SKM-1 treated with dmso at 0.1 percent for 144 hours (cell line): ENCODE results near the gene FCHO2.
"Not testable (repeated sequence)": the region's sequence is repeated elsewhere in the genome, so short reads cannot be mapped to it uniquely, and the experiment has no call there.

Source experiments
- DNase-seq: peaks from one replicate; lab custom pipeline; 2025; ENCODE audit not compliant: unreplicated experiment; lab: John Stamatoyannopoulos, UW

FCHO2 gene

GRCh38 chr5:72956324-72957140 lies 691 bp downstream of the FCHO2 start:
- peak; percentile 46 for DNase-seq

DNA sequence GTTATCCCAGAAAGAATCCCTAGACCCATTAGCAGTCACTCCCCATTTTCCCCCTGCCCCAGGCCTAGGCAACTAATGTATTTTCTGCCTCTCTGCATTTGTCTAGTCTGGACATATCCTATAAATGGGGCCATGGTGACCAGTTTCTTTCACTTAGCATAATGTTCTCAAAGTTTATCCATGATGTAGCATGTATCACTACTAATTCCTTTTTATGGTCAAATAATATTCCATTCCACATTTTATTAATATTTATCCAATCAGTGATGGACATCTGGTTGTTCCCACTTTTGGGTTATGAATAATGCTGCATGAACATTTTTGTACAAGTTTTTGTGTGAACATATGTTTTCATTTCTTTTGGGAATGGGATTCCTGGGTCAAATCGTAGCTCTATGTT lies 1.5 kb downstream of the FCHO2 start:
- DNase-seq = no peak

- DNase-seq = no peak
Measured at GRCh38 chr5:72959257-72959656, 3.4 kb downstream of the FCHO2 start.

GRCh38 chr5:72974481-72974880 lies 18.6 kb downstream of the FCHO2 start:
- DNase-seq = not testable (repeated sequence)

DNA sequence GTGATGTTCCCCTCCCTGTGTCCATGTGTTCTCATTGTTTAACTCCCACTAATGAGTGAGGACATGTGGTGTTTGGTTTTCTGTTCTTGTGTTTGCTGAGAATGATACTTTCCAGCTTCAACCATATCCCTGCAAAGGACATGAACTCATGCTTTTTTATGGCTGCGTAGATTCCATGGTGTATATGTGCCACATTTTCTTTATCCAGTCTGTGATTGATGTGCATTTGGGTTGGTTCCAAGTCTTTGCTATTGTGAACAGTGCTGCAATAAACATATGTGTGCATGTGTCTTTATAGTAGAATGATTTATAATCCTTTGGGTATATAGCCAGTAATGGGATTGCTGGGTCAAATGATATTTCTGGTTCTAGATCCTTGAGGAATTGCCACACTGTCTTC lies 21.0 kb downstream of the FCHO2 start:
- not testable (repeated sequence) for DNase-seq

DNA sequence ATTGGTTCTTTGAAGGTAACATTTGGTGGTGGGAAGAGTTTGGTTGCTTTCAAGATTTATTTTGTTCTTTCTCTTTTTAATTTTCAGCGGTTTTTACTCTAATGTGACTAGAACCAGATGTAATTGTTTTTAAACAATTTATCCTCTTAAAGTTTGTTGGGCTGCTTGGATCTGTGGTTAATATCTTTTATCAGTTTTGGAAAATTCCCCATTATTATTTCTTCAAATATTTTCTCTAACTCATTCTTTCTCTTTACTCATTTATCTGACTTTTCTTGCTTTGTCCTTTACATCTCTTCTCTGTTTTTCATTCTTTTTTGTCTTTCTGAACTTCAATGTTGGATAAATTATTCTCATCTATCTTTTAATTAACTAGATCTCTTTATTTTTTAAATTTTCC lies 29.9 kb downstream of the FCHO2 start:
- no peak for DNase-seq

GRCh38 chr5:72988769-72989168 lies 32.9 kb downstream of the FCHO2 start:
- DNase-seq = no peak

- DNase-seq = no peak
Measured at GRCh38 chr5:72991394-72991793, 35.6 kb downstream of the FCHO2 start.

DNA sequence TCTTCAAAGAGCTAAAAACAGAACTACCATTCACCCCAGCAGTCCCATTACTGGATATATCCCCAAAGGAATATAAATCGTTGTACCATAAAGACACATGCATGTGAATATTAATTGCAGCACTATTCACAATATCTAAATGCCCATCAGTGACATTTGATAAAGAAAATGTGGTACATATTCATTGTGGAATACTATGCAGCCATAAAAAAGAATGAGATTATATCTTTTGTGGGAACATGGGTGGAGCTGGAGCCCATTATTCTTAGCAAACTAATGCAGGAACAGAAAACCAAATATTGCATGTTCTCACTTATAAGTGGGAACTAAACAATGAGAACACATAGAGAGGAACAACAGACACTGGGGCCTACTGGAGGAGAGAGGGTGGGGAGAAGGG lies 38.7 kb downstream of the FCHO2 start:
- no peak for DNase-seq

- DNase-seq = no peak
Measured at GRCh38 chr5:72996632-72997031, 40.8 kb downstream of the FCHO2 start.

DNA sequence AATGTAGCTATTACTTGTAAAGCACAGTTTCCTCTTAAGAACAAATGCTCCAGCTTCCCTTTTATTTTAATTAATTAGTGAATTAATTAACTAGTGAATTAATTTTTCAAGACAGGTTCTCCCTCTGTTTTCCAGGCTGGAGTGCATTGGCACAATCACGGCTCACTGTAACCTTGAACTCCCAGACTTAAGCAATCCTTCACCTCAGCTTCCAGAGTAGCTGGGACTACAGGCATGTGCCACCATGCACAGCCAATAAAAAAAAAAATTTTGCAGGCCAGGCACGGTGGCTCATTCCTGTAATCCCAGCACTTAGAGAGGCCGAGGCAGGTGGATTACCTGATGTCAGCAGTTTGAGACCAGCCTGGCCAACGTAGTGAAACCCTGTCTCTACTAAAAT lies 44.1 kb downstream of the FCHO2 start:
- DNase-seq = no peak

DNA sequence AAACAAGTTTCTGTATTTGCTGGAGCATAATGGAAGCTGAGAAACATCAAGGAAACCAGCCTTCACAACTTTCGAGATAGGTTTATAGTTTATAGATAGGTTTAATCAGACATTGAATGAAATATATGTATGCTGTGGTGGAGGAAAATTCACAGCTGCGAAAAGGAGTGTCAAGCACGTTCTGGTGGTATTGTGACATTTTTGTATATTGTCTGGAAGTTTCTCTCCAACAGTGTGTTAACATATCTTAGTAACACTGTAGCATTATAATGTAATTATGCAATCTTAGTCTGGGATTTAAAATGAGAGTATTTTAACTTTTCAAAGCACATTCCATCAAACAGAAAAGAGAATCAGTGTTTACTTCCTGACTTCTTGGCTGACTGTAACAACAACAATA lies 50.0 kb downstream of the FCHO2 start:
- no peak for DNase-seq

GRCh38 chr5:73007051-73007450 lies 51.2 kb downstream of the FCHO2 start:
- DNase-seq = no peak

- DNase-seq = no peak
Measured at GRCh38 chr5:73008831-73009230, 53.0 kb downstream of the FCHO2 start.

- DNase-seq = not testable (repeated sequence)
Measured at GRCh38 chr5:73011612-73012011, 55.8 kb downstream of the FCHO2 start.

- no peak for DNase-seq
Measured at GRCh38 chr5:73018892-73019291, 63.1 kb downstream of the FCHO2 start.

DNA sequence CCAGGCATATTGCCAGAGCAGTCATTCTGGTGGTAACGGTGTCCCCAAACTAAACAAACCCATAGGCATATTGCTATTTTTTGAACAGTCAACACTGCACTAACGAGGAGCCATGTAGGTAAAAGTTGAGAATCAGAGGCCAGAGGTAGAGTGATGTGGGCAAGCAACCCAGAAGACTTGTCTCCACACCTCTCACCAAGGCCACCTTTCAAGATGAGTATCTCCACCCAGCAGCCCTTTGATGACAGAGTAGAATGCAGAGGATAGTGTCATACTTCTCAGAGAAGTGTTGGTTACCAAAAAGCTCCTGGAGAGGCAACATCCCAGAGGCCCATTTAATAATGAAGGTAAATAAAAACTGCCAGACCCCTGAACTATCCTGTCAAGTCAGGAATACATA lies 63.9 kb downstream of the FCHO2 start:
- DNase-seq = no peak

DNA sequence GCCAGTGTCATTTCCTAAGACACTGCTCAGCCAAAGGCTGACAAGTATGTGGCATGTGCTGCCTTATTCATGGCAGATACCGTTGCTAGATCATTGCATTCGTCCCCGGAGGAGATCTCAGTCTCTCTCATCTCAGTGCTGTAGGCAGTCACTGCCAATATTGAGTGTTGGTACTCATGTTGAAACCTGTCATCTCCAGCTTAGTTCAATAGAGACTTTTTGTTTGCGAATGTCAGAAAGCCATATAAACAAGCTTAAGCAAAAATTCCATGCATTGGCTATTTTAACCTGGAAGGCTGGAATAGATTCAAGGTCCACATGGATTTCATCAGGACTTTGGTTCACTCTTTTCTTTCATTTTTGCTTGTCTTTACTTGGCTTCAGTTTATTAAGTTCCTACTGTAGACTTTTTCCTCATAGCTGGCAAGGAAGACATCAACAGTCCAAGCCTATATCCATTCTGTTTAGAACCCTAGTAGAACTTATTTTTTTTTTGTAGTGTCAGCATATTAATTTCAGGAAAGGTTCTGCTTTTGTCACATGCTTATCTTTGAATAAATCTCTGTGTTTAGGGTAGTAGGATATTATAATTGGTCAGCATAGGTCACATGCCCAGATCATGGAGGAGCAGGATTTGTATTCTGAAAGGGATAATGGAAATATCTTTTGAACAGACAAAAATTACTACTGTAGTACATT lies 66.8 kb downstream of the FCHO2 start:
- no peak for DNase-seq

DNA sequence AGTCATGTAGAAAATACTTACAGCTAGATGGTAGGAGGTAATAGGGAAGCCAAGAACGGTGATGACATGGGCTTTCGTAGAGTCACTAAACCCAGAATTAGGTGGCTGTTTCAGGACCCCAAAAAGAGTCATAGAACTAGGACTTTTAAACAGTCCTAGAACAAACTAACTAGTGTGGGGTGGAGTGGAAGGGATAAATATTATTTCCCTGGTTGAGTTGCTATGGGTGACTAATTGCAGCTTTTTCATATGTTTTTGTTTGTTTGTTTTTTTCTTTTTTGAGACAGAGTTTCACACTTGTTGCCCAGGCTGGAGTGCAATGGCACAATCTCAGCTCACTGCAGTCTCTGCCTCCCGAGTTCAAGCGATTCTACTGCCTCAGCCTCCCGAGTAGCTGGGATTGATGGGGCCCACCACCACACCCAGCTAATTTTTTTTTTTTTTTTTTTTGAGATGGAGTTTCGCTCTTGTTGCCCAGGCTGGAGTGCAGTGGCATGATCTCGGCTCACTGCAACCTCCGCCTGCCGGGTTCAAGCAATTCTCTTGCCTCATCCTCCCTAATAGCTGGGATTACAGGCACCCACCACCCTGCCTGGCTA lies 69.2 kb downstream of the FCHO2 start:
- not testable (repeated sequence) for DNase-seq

DNA sequence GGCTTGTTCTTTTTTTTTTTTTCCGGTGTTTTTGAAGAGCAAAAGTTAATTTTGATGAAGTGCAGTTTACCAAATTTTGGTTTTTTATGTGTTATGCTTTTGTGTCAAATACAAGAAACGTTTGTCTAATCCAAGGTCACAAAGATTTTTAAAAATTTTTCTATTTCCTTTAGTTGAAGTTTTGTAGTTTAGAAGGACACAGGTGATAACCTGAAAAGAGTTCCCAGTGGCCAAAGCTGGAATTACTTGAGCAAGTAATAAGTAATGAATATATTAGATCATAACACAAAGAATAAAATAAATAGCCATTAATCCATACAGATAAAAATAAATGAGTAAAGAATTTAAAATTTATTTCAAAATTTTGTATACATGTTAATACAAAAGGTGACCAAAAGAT lies 71.5 kb downstream of the FCHO2 start:
- no peak for DNase-seq

DNA sequence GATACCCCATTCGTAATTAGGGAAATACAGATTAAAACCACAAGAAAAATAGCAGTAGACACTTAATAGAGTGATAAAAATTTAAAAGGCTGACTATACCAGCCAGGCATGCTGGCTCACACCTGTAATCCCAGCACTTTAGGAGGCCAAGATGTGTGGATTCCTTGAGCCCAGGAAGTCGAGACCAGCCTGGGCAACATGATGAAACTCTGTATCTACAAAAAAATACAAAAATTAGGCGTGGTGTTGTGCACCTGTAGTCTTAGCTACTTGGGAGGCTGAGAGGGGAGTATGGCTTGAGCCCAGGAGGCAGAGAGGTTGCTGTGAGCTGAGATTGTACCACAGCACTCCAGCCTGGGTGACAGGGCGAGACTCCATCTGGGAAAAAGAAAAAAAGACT lies 72.0 kb downstream of the FCHO2 start:
- DNase-seq = no peak

- DNase-seq = no peak
Measured at GRCh38 chr5:73028991-73029595, 73.3 kb downstream of the FCHO2 start.
